NCI-H2227 (cell line): Measurements from ENCODE around the gene DIAPH2.

Experiments used
- DNase-seq: peaks from one replicate; lab custom pipeline; 2025; ENCODE audit not compliant: unreplicated experiment; lab: John Stamatoyannopoulos, UW

The DIAPH2 gene

DNA sequence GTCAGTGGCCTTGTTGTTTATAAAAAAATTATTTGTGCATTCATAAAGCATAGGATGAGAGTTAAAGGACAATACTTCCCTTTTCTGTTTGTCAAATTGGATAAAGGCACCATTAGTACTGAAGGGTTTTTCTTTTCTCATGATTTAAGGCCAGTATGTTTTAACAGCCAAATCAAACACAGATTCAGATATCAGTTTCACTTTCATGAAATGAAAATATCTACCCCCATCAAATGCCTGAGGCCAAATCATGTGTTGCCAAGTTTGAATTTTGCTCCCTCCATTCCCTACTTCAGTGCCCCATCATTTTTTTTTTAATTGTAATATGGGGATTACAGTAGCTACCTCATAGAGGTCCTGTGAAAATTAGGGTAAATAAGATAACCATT, 944.9 kb downstream of the DIAPH2 start:
- DNase-seq = no peak

DNA sequence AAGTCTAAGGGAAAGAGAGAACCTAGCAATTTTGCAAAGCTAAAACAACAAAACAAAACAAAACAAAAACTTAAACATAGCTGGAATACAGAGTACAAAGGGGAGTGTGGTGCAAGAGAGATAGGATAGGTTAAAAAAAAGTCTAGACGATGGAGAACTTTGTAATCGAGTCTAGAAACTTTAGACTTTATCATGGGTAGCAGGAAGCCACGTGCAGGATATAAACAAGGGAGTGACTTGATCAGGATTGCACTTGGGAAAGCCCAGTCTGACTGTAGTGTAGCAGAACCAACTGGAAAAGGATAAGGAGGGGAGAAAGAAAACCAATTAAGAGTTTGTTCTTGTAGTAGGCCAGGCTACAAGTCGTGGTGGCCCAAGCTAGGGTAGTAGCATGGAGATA, 949.2 kb downstream of the DIAPH2 start:
- DNase-seq = no peak

DNA sequence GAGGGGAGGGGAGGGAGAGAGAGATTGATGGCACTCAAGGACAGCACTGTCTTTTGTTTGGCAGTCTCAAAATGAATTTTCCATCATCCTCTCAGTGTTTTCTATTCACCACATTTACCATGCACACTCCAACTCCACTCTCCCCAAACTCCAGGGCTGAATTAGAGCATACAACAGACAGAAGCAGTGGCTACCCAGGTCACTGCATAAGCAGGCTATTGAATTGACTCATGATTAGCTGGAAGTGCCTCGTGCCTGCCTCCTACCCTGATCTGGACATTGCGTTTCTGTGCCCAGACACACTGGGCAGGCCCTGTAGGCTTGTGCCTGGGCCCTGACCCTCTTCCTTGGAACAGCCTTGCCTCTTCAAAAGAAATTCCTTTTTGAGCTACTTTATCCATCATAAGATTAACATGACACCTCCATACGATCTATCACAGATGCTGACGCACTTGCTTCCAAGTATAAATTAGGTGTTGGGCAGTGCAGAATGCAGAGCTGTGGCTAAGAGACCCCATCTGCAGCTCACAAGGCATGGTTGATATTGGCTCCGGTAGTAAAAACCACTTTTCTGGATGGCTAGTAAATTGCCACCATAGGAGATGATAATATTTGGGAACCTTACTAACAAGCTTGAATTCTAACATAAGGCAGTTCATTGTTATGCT, 952.0 kb downstream of the DIAPH2 start:
- DNase-seq = no peak

DNA sequence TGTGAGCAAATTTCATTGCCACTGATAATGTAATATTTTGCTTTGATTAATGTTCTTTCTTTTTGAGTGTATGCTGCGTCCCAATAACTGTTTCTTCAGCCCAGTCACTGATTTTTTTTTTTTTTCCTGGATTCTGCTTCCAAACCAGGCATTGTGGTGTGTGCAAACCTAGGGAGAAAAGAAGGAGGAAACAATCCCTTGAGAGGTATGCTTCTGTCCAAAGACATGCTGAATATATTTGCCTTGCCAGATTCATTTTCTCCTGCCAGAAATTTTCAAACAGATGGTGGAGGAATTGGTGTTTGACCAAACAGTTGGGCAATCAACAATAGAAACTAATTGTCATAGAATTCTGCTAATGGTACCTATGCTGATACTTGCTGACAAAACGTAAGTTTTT, 952.6 kb downstream of the DIAPH2 start:
- no peak for DNase-seq

DNA sequence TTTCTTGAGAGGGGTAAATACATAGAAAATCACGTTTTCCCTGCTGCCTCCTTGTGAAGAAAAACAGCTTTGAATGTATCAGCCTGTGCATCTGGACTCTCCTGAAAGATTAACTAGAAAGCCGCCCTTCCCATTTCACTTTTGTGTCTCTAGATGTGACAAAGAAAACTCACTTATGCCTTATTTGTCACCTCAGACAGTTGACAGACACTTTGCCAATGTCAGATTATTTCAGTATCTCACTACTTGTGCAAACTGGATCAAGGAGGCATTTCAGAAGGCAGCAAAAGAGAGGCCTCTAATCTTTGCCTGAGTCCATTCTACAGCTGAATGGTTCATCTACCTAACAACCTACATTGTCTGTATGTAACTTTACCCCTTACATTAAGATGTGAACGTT, 954.0 kb downstream of the DIAPH2 start:
- no peak for DNase-seq

DNA sequence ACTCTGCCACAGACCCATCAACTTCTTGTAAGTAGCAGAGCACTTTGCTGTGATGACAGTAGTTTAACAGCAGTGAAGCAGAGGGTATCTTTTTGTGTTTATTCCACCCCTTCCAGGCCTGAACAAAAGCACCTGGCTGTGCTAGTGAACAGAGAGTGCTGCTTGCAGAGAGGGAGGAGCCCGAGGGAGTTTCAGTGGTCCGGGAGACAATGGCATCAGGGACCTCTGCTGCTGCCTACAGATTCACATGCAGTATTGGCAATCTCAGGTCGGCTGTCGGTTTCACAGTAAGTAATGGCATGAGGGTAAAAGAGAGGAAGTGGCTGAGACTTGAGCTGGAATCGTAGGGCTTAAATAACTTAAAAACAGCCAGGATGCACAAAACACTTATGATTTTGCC, 954.9 kb downstream of the DIAPH2 start:
- DNase-seq = no peak
